CD14-positive monocyte (primary cell): ENCODE data around the gene SH3PXD2A. TPM values are rescaled to one million over a fixed set of nuclear protein-coding genes. Genes with fewer than 3 reads are reported as not detected.

Source experiments
- DNase-seq, 3 donors: peaks; one replicate each; pipeline ENCODE4 v3.0.0-alpha.2; 2011 to 2022
- H2AFZ ChIP-seq: 2 replicates; pipeline ENCODE4 v1.6.0; 2012; ENCODE audit warnings: mild to moderate bottlenecking, low read depth, low read length, inconsistent platforms; ENCODE audit not compliant: insufficient read depth, poor library complexity, severe bottlenecking
- H3K27ac ChIP-seq, 2 donors: 1 replicate in 1 of 2; 2 replicates in 1 of 2; pipeline ENCODE4 v1.5.1; 2012 to 2013; ENCODE audit warnings: low read length in 2 of 2, control low read depth in 1 of 2, inconsistent platforms in 1 of 2, low read depth in 1 of 2, mild to moderate bottlenecking in 1 of 2
- H3K27me3 ChIP-seq, 2 donors: one replicate each; pipeline versions ENCODE4 v1.6.0 to v1.6.1; 2011 to 2013; ENCODE audit warnings: low read length in 2 of 2; ENCODE audit not compliant: control insufficient read depth in 2 of 2, insufficient read depth in 2 of 2
- H3K36me3 ChIP-seq, 2 donors: replicated peaks in 1 of 2; 1 replicate in 1 of 2; 2 replicates in 1 of 2; pipeline versions ENCODE4 v1.5.1 to v1.6.1; 2012 to 2013; ENCODE audit warnings: low read length in 2 of 2, control low read depth in 1 of 2, inconsistent platforms in 1 of 2, mild to moderate bottlenecking in 1 of 2; ENCODE audit not compliant: insufficient read depth in 2 of 2, control insufficient read depth in 1 of 2
- H3K4me1 ChIP-seq, 2 donors: 1 replicate in 1 of 2; 2 replicates in 1 of 2; pipeline versions ENCODE4 v1.5.1 to v1.6.1; 2012 to 2013; ENCODE audit warnings: low read length in 2 of 2, control low read depth in 1 of 2, inconsistent platforms in 1 of 2, mild to moderate bottlenecking in 1 of 2, moderate library complexity in 1 of 2; ENCODE audit not compliant: insufficient read depth in 2 of 2, control insufficient read depth in 1 of 2
- H3K4me2 ChIP-seq: replicated peaks from 2 replicates; pipeline ENCODE3; 2012; ENCODE audit warnings: low read length, moderate library complexity, mild to moderate bottlenecking; ENCODE audit not compliant: poor library complexity, severe bottlenecking; ENCODE audit errors: extremely low read depth
- H3K4me3 ChIP-seq, 3 experiments: fragments of 200-600 bp in 1 of 3; sonication (generic) in 1 of 3; replicated peaks in 1 of 3; 1 replicate in 2 of 3; 2 replicates in 1 of 3; pipeline ENCODE4 v1.5.1; 2011 to 2013; ENCODE audit warnings: low read length in 3 of 3, mild to moderate bottlenecking in 3 of 3, control low read depth in 2 of 3, low read depth in 2 of 3, inconsistent platforms in 1 of 3, moderate library complexity in 1 of 3
- H3K79me2 ChIP-seq: 2 replicates; pipeline ENCODE4 v1.6.0; 2012; ENCODE audit warnings: mild to moderate bottlenecking, control low read depth, inconsistent platforms, low read length, moderate library complexity; ENCODE audit not compliant: insufficient read depth
- H3K9ac ChIP-seq: 2 replicates; pipeline ENCODE4 v1.6.0; 2017; ENCODE audit warnings: low read length, mild to moderate bottlenecking; ENCODE audit not compliant: insufficient read depth, poor library complexity, severe bottlenecking
- H3K9me3 ChIP-seq, 2 donors: replicated peaks in 1 of 2; 1 replicate in 1 of 2; 2 replicates in 1 of 2; pipeline versions ENCODE4 v1.5.1 to v1.6.1; 2012 to 2013; ENCODE audit warnings: low read length in 2 of 2, control low read depth in 1 of 2; ENCODE audit not compliant: control insufficient read depth in 1 of 2, insufficient read depth in 1 of 2
- H4K20me1 ChIP-seq: 2 replicates; pipeline ENCODE4 v1.6.0; 2012; ENCODE audit warnings: mild to moderate bottlenecking, low read length, control low read depth, moderate library complexity; ENCODE audit not compliant: insufficient read depth
- H3K27ac Mint-ChIP-seq, 7 donors: one replicate each; pipeline ENCODE4 v1.8.0; 2020; ENCODE audit warnings: mild to moderate bottlenecking in 7 of 7, mixed read lengths in 7 of 7, moderate library complexity in 6 of 7, inconsistent platforms in 2 of 7
- H3K27me3 Mint-ChIP-seq, 3 donors: one replicate each; pipeline ENCODE4 v1.8.0; 2021 to 2022; ENCODE audit warnings: low read depth in 3 of 3, mild to moderate bottlenecking in 3 of 3, mixed read lengths in 3 of 3, moderate library complexity in 3 of 3, inconsistent platforms in 1 of 3
- H3K36me3 Mint-ChIP-seq, 2 donors: one replicate each; pipeline ENCODE4 v1.8.0; 2020; ENCODE audit warnings: mixed read lengths in 2 of 2, inconsistent platforms in 1 of 2, mild to moderate bottlenecking in 1 of 2
- H3K4me1 Mint-ChIP-seq: one replicate; pipeline ENCODE4 v1.8.0; 2020; ENCODE audit warnings: mild to moderate bottlenecking, mixed read lengths
- H3K4me3 Mint-ChIP-seq, 2 donors: one replicate each; pipeline ENCODE4 v1.8.0; 2020; ENCODE audit warnings: mild to moderate bottlenecking in 2 of 2, mixed read lengths in 2 of 2, moderate library complexity in 1 of 2
- H3K9me3 Mint-ChIP-seq, 7 donors: one replicate each; pipeline ENCODE4 v1.8.0; 2020 to 2022; ENCODE audit warnings: mixed read lengths in 7 of 7, mild to moderate bottlenecking in 6 of 7, moderate library complexity in 6 of 7, inconsistent platforms in 2 of 7
- WGBS: methylation state at CpG from one replicate; pipeline ENCODE4 v1.1.5; 2013; ENCODE audit warnings: missing lambda C conversion rate; ENCODE audit not compliant: insufficient coverage; 5-methylcytosine and 5-hydroxymethylcytosine counted together
- intact Hi-C, 2 donors: fragments of 100-400 bp; cut with micrococcal nuclease; formaldehyde crosslinking; loops; one replicate each; pipeline versions ENCODE4 v1.15.0 to v1.15.1; 2023
- polyA plus RNA-seq, 3 donors: library from polyadenylated mRNA; depleted of rRNA in 1 of 3; unstranded in 2 of 3; stranded (reverse) in 1 of 3; fragments of 300-500 nt in 2 of 3; fragments of >200 nt in 1 of 3; fragmentation: Illumina TruSeq in 2 of 3; gene quantifications; 1 replicate in 2 of 3; 2 replicates in 1 of 3; pipeline ENCODE4 v1.2.3, GENCODE V29; 2012 to 2021
- TF ChIP-seq, protein P1 (sequence below): fragments of 200-600 bp; IDR thresholded peaks from one replicate; pipeline ENCODE4 v1.8.0; 2022; ENCODE audit warnings: antibody characterized with exemption, mild to moderate bottlenecking

The SH3PXD2A gene
- polyA plus RNA-seq, 3 donors, result 0.01 to 0.76 (median 0.05) TPM

DNA sequence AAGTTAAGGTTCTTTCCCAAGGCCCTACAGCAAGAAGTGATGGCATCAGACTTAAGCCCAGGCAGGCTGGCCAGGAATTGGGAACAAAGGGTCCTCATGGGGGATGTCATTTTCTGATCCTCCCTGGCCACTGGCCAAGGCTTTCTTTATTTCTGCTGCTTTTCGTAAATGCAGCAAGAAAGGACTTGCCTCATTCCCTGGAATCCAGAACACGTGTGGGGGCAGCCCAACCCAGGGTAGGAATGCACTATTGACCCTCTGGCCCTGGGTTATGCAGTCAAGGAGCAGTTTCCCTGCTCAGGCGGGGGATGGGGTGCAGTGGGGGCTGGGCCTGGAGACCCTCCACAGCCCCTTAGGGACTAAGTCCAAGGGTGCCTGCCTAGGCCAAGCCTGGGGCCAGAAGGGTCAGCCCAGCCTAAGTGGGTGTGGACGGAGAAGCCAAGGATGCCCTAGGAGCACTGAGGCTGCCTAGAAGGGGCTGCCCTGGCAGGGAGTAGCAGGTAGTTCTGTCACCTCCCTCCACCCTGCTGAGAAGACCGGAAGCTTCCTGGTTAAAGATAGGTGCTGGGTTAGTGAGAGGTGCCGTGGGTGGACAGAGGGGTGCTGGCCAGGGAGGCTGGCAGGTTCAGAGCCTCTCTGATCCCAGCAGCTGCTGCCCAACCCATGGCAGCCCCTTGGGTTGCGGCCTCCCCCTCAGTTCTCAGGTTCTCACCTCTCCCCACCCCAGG, 179.2 kb downstream of the SH3PXD2A start:
- no peaks in the 10 kb centered on the region for H4K20me1 ChIP-seq
- peak overlapping the region in 1 of 7 donors; percentile 57 for H3K27ac Mint-ChIP-seq
- peaks cover 10% of the 10 kb centered on the region for H3K4me1 Mint-ChIP-seq
- TF ChIP-seq, protein P1, sequence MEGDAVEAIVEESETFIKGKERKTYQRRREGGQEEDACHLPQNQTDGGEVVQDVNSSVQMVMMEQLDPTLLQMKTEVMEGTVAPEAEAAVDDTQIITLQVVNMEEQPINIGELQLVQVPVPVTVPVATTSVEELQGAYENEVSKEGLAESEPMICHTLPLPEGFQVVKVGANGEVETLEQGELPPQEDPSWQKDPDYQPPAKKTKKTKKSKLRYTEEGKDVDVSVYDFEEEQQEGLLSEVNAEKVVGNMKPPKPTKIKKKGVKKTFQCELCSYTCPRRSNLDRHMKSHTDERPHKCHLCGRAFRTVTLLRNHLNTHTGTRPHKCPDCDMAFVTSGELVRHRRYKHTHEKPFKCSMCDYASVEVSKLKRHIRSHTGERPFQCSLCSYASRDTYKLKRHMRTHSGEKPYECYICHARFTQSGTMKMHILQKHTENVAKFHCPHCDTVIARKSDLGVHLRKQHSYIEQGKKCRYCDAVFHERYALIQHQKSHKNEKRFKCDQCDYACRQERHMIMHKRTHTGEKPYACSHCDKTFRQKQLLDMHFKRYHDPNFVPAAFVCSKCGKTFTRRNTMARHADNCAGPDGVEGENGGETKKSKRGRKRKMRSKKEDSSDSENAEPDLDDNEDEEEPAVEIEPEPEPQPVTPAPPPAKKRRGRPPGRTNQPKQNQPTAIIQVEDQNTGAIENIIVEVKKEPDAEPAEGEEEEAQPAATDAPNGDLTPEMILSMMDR, result no peak
- no peak overlapping the region for H3K27ac ChIP-seq
- no peak overlapping the region for H3K4me3 ChIP-seq
- no peak overlapping the region for H3K4me3 Mint-ChIP-seq
- peaks cover 4 to 9% (median 5%) of the 10 kb centered on the region in 3 donors for H3K27me3 Mint-ChIP-seq
- no peak overlapping the region for H3K4me2 ChIP-seq
- H3K4me1 ChIP-seq, result peaks cover 10 to 12% of the 10 kb centered on the region in 2 donors
- 94% methylated on average over 4 of the region's 7 CpGs for WGBS
- no peaks in the 10 kb centered on the region for H3K27me3 ChIP-seq
- no peak overlapping the region for H3K9ac ChIP-seq
- no peak overlapping the region for H2AFZ ChIP-seq
- intact Hi-C loops, result no loop called here
- H3K36me3 ChIP-seq, result no peaks in the 10 kb centered on the region
- no peaks in the 10 kb centered on the region for H3K9me3 ChIP-seq
- no peaks in the 10 kb centered on the region for H3K79me2 ChIP-seq
- H3K36me3 Mint-ChIP-seq, result no peaks in the 10 kb centered on the region
- no peak for DNase-seq
- H3K9me3 Mint-ChIP-seq, result peaks cover 0 to 2% (median 0%) of the 10 kb centered on the region in 7 donors

DNA sequence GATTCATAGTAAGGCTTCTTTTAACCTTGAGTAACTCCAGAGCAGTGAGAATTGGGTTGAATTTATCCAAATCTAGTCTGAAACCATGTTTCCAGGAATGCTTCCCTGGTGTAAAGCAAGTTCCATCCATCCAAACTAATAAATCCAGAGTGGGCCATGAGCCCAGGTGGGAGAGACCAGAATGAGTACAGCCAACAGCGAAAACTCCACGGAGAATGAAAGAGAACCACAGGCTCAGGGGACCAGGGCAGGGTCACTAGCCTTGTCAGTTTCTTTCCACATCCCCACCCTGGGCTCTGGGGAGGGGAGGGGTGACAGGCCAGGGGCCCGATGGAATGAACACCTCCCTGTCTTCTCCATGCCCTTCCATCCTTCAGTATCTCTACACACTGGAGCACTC, 181.8 kb downstream of the SH3PXD2A start:
- no peak overlapping the region for H3K4me2 ChIP-seq
- peak overlapping the region in 1 of 7 donors; percentile 25 for H3K27ac Mint-ChIP-seq
- H2AFZ ChIP-seq, result no peak overlapping the region
- H3K27me3 ChIP-seq, result no peaks in the 10 kb centered on the region
- H3K4me1 ChIP-seq, result peaks cover 17 to 18% of the 10 kb centered on the region in 2 donors
- peaks cover 0 to 3% (median 0%) of the 10 kb centered on the region in 7 donors for H3K9me3 Mint-ChIP-seq
- H3K36me3 ChIP-seq, result no peaks in the 10 kb centered on the region
- no peak for DNase-seq
- H3K36me3 Mint-ChIP-seq, result no peaks in the 10 kb centered on the region
- H3K4me3 Mint-ChIP-seq, result no peak overlapping the region
- WGBS, result no CpG with 5 or more reads among the region's 3 CpGs
- H4K20me1 ChIP-seq, result no peaks in the 10 kb centered on the region
- TF ChIP-seq, protein P1, result no peak
- H3K4me3 ChIP-seq, result no peak overlapping the region
- no peak overlapping the region for H3K9ac ChIP-seq
- no peak overlapping the region for H3K27ac ChIP-seq
- no peaks in the 10 kb centered on the region for H3K79me2 ChIP-seq
- H3K27me3 Mint-ChIP-seq, result peaks cover 9 to 16% (median 9%) of the 10 kb centered on the region in 3 donors
- intact Hi-C loops, result no loop called here
- H3K9me3 ChIP-seq, result no peaks in the 10 kb centered on the region
- peaks cover 16% of the 10 kb centered on the region for H3K4me1 Mint-ChIP-seq
